Peyer's patch (tissue), 4 donors: ENCODE data around the gene ADARB1.

ENCODE experiments used
- CTCF ChIP-seq, 6 experiments: fragments of 450-650 bp in 4 of 6; fragments of 200-600 bp in 2 of 6; sonication (generic) in 1 of 6; IDR thresholded peaks; one replicate each; pipeline ENCODE4 v1.5.1; 2017 to 2019; ENCODE audit warnings: antibody characterized with exemption in 6 of 6, mild to moderate bottlenecking in 3 of 6, moderate library complexity in 1 of 6
- POLR2A ChIP-seq, 2 donors: fragments of 450-650 bp; IDR thresholded peaks; one replicate each; pipeline ENCODE4 v1.5.1; 2017; ENCODE audit warnings: antibody characterized with exemption in 2 of 2, mild to moderate bottlenecking in 2 of 2, moderate library complexity in 2 of 2

DNA sequence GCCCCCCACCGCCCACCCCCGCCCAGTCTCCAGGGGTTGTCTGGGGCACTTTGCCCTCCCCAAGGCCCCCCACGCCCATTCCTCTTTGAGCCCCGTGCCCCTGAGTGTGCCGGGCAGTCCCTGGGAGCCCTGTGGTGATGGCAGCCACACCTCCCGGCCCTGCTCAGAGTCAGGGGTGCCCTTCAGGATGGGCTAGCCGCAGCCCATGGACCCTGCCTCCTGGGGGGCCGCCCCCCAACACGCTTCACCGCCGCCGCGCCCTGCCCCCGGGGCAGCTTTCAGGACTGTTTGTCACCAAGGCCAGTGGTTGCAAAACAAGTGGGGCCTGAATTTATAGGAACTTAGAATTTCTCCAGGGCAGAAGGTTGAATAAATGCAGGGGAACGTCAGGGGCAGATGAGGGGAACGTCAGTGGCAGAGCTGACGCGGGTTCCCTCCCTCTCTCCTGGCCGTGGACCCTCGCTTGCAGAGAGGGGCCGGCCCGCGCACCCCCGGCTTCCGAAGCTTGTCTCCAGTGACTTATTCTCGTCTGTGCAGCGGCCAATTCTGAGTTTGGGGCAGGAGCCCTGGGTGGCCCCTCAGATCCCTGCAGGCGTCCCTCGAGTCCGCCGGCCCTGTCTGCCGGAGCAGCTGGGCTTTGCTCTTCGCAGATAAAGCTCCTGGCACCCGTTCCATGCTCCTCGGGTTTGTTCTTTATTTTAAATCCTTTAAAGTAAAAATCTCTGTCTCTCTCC is 41.2 kb upstream of the ADARB1 start:
- no peak for TF ChIP-seq POLR2A (IDR thresholded peaks at IDR 0.05)
- no peak for TF ChIP-seq CTCF (IDR thresholded peaks at IDR 0.05)
